GM21619 (cell line): ENCODE data around the gene CD6.
A peak's percentile ranks its signal among the peaks of the same experiment; 100 is the strongest.
"Not testable (repeated sequence)": the region's sequence is repeated elsewhere in the genome, so short reads cannot be mapped to it uniquely, and the experiment has no call there.

Experiments used
- ATAC-seq: cut with Tn5 transposase; IDR thresholded peaks from one replicate; pipeline ENCODE4 v1.9.1; 2021; ENCODE audit not compliant: unreplicated experiment

Gene CD6

DNA sequence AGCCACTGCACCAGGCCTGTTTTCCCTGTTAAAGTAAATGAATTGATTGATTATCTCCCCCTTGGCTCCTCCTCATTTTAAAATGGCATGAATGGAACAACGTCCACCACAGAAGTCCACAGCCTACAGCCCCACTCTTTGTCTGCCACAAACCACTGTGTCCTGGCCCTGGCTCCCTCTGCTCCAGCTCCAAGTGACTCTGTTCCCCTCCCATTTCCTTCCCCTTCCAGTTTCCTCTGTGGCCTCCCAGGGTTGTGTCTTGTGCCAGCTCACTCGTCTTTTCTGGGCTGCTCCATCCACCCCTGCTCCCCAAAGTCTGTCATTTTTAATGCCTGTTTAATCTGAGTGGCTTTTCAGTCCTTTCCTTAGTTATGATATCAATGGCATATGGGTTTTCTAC lies 78.4 kb downstream of the CD6 start:
- ATAC-seq, result no peak

GRCh38 chr11:61052182-61052972 lies 80.9 kb downstream of the CD6 start:
- no peak for ATAC-seq

DNA sequence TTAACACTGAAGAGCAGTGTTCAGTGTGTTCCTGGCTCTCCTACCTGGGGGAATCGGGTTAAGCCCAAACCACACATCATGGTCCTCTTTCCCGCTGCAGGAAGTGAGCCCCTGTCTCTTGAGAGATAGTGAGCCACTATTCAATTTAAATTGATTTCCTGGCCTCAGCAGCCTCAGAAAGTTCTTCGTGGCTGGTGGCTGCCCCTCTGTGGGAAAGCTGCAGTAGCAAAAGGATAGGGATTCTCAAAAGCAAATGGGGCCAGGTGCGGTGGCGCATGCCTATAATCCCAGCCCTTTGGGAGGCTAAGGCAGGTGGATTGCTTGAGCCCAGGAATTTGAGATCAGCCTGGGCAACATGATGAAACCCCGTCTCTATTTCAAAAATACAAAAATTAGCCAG lies 81.7 kb downstream of the CD6 start:
- no peak for ATAC-seq

- ATAC-seq, result no peak
Measured at GRCh38 chr11:61054513-61054912, 83.0 kb downstream of the CD6 start.

DNA sequence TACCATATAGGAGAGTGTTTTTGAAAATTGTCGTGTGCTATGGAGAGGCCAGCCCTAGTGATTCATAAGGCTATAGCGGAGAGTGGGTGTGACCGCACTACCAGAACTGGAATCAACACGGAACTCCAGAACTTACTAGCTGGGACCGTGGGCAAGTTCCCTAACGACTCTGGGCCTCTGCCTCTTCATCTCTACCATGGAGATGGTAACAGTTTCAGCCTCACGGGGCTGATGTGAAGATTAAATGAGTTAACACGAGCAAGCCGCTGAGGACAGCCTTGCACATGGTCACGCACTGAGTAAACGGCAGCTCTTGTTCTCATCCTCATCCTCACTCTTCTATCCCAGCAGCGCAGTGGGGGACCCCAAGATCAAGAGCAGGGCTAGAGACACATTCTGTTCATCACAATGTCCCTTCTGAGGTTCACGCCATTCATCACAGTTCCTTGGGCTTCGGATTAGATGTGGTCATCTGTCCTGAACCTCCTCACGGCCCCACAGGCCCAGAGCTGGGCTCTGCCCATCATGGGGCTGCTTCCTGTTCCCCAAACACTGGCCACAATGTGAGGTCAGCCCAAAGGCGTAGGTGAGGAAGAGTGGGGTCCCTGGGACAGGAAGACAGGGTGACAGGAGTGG lies 83.6 kb downstream of the CD6 start:
- ATAC-seq, result no peak

DNA sequence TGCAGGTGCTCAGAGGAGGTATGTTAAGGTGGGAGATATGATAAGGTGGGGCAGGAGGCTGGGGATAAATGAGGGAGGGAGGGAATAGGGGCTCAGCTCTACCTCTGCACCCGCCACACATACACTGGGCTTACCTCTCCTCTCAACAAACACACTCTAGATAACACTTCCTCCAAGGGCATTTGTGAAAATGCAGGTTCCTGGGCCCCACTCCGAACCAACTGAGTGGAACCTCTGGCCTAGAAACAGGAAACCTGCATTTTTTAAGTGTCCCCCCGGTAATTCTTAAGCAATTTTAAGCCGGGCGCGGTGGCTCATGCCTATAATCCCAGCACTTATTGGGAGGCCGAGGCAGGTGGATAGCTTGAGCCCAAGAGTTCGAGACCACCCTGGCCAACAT lies 84.3 kb downstream of the CD6 start:
- no peak for ATAC-seq

DNA sequence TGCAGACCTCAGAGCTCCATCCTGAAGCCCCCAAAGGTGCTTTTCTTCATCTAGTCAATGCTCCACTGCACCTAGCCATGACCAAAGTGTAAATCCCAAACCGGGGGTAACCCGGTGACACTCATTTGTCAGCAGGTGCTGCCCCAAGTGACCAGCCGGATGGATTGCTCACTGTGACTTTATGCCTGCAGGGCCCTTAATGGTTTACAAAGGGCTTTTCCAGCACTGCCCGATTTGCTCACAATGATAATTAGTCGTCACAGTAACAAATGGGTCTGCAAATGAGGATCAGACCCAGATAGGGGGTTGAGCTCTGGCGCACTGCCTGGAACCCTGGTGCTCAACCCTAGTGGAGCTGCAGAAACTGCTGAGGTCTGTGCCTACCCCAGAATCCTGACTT lies 85.1 kb downstream of the CD6 start:
- no peak for ATAC-seq

- ATAC-seq, result no peak
Measured at GRCh38 chr11:61056981-61057380, 85.5 kb downstream of the CD6 start.

GRCh38 chr11:61057615-61058014 lies 86.1 kb downstream of the CD6 start:
- ATAC-seq, result no peak

DNA sequence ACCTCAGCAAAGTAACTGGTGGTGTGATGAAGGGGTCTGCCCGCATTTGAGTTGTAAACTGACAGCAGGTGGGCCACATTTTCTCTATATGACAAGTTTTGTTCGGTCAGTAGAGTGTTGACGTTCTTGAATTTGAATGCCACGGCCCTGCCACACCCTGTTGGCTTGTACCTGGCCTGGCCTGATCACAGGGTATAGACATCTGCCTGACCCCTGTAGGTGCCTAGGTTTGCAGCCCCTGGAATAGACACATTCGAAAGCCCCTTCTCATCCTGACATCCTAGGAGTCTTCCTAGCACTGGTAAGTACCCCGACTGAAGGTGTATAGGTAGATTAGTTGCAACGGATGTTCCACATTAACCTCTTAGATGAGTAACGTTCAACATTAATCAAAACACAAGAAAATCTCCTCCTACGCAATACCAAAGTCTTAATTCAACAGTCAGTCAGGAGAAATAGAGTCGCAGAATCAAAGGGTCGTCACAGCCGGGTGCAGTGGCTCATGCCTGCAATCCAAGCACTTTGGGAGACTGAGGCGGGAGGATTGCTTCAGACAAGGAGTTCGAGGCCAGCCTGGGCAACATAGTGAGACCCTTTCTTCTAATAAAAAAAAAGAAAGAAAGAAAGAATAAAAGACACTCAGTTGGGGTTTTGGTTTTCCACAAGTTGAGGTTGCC lies 87.2 kb downstream of the CD6 start:
- no peak for ATAC-seq

- no peak for ATAC-seq
Measured at GRCh38 chr11:61059260-61059752, 87.8 kb downstream of the CD6 start.

GRCh38 chr11:61061081-61061826 lies 89.8 kb downstream of the CD6 start:
- ATAC-seq, result peak; percentile 80

DNA sequence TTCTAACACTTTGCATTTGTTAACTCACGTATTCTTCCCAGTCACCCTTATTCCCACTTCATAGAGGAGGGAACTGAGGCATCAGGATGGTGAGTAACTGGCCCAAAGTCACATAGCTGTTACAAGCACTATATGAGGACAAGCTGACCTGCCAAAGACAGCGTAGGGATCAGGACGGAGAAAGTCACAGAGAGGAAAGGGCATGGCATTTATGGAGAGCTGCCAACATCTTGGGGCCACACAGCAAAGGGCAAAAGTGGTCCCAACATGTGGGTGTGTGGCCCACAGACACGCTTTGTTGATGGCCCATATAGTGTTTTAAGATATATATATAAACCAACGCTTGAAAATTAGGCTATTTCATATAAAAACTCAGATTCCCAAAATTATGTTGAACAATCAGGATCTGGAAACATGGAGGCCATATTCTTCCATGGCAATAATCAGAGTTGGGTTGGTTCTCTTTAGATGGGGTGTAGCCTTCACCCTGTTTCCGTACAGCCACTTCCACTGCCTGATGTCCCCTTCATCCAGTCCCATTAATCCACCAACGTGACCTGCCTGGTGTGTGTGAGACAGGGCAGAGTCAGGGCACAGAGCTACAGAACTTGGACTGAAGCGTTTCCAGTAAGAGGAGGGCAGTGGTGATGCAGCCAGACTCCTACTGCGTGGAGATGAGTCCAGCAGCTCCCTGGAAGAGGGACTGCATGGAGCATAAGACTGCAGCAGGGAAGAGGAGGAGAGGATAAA lies 90.9 kb downstream of the CD6 start:
- no peak for ATAC-seq

GRCh38 chr11:61065236-61065635 lies 93.8 kb downstream of the CD6 start:
- not testable (repeated sequence) for ATAC-seq

- no peak for ATAC-seq
Measured at GRCh38 chr11:61065955-61066638, 94.6 kb downstream of the CD6 start.

DNA sequence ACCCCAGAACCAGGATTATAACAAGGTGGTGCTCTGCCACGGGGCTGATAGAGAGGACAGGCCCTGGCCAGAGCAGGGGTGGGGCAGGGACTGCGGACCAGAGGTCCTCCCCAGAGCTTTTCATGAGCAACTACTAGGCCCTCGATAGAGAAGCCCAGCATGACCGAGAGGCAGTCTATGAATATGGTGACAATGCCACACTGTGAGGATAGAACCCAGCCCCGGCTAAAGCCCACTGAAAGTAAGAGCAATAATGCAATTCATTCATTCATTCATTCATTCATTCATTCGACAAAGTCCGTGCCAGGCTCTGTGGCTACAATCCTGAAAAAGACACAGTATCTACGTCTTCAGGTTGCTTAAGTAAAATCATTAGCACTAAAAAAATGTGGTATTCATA lies 95.2 kb downstream of the CD6 start:
- no peak for ATAC-seq

- no peak for ATAC-seq
Measured at GRCh38 chr11:61067782-61068446, 96.4 kb downstream of the CD6 start.

DNA sequence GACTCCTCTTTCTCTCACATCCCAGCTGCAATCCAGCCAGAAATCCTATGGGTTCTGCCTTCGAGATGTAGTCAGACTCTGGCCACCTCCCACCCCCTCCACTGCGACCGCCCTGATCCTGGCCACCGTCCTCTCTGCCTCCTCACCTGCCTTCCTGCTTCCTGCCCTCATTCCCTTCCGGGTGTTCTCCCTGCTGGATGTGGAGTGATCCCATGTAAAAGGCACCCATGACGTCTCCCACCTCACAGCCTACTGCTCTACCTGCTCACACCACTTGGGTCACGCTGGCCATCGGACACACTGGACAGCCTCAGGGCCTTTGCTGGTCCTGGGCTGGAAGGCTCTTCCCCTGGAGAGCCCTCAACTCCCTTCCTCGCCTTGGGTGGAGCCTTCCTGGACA lies 97.1 kb downstream of the CD6 start:
- ATAC-seq, result no peak

GRCh38 chr11:61069427-61069826 lies 97.9 kb downstream of the CD6 start:
- no peak for ATAC-seq
